ENCODE measurements around the gene CMSS1.
"Not testable (repeated sequence)": the region's sequence is repeated elsewhere in the genome, so short reads cannot be mapped to it uniquely, and the experiment has no call there.

Gene CMSS1

DNA sequence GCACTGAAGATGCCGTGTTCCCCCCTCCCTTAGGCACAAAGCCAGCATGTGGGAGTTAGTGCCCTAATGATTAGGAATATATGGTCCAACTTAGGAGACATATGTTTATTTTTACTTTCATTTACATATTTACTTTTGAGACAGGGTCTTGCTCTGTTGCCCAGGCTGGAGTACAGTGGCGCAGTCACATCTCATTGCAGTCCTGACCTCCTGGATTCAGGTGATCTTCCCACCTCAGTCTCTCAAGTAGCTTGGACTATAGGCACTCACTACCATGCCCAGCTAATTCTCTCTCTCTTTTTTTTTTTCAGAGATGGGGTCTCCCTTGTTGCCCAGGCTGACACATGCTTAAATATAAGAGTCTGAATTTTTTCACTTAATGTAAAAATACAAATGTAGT is 391.5 kb downstream of the CMSS1 start:
- no peak for DNase-seq

DNA sequence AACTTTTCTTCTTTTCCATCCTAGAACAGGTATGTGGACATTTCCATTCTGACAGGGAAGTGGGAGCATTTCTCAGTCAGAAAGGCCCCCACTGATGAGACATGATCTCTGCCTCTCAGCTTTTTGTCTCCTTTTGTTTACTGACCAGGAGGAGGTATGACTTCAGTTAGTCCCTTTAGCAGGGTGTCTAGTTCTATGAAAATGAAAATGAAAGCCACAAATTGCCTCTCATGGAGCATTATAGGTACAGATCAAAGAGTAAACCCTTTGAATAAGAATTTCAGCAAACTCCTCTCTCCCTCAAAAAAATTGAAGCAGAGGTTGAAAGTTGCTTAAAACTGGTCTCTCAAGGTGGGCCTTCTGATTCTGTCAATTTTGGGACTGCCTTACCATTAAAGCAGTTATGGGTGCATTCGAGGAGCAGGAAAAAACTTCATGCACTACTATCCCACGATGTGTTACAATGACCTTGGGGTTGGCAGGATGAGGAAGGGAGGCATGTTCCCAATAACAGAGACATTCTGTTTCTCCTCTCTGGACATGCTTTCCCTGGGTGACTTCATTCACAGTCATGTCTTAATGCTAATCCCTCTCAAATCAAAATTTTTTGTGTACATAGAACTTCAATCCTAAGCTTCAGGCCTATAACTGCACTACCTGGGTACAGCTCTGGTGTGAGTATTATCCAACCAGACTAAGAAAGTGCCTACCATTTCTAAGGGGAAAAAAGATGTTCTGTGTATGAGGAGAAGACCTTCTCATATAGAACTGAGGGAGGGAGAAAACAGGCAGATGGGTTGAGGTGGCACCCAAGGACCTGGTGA is 392.5 kb downstream of the CMSS1 start:
- no peak for DNase-seq

DNA sequence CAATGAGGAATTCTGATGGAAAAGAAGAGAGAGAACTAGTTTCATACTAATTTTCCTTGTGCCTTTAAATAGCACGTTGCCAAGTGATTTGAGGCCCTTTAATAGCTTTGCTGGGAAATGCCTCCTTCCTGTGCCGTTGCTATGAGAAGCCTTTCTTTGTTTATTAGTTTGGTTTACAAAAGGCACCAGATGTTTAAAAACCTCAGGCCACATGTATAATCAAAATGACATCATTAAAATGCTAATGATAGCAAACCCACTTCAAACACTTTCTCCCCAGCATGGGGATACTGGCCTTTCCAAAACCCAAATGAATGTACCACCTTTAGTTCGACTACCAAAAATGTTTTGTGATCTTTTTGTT is 393.1 kb downstream of the CMSS1 start:
- no peak for DNase-seq

DNA sequence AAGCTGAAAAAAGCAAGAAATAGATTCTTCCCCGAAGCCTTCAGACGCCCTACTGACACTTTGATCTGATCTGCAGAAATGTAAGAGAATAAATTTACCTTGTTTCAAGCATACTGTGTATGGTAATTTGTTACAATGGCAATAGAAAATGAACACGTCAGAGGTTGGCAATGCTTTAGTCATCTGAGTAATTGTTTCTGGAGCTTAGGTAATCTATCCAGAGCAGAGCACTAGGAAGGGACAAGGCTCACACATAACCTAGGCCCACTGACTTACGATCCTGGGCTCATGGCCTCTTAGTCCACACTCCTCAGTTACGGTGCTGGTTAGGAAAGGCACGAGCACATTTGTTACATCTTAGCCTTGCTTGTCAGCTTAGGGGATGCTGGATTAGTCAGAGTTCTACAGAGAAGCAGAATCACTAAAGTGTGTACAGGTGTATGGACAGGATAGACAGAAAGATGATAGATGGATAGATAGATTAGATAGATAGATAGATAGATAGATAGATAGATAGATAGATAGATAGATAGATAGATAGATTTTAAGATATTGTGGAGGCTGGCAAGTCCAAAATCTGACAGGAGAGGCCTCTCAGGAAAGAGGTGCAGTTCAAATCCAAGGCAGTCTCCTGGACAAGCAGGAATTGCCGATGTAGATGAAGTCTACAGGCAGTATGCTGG is 396.4 kb downstream of the CMSS1 start:
- no peak for DNase-seq

DNA sequence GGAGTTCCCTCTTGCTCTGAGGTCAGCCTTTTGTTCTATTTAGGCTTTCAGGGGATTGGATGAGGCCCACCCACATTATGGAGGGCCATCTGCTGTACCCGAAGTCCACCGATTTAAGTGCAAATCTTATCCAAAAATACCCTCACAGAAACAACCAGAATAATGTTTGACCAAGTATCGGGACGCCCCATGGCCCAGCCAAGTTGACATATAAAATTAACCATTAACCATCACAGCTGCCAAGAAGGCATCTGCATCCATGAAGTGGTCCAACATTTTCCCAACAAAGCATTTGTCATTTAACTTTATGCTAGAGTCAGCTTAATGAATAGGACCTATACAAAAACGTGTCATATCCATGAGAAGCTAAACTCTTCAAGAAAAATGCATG is 396.9 kb downstream of the CMSS1 start:
- no peak for DNase-seq

DNA sequence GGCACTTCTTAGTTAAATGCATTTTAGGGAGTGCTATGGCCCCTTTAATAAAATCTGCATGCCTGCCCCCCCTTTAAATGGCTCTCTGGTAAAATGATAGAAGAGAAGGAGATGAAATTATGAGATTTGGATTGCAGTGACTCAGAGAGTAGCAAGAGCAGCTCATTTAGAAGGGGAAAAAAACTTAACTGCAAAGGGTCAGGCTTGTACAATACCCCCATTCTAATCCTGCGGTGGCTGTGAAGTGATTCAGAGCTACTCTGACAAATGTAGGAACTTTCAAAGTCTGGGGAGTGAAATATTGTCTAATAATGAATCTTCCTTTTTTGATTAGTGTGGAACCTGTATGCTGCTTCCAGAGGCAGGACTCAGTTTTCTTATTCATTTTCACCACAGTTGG is 399.1 kb downstream of the CMSS1 start:
- no peak for DNase-seq

DNA sequence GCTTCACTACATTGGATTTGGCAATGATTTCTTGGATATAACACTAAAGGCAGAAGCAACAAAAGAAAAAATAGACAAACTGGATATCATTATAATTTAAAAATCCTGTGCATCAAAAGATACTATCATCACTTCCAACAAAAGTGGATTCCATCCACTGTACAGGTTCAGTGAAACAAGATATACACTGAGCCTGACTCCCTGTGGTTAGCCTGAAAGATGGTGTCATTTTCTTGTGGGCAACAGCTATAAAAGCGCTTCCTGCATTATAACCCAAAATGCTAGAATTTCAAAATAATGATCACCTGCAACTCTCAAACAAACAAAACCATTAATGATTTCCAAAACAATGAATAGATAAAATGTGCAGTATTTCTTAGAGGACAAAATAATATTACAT is 403.5 kb downstream of the CMSS1 start:
- no peak for DNase-seq

DNA sequence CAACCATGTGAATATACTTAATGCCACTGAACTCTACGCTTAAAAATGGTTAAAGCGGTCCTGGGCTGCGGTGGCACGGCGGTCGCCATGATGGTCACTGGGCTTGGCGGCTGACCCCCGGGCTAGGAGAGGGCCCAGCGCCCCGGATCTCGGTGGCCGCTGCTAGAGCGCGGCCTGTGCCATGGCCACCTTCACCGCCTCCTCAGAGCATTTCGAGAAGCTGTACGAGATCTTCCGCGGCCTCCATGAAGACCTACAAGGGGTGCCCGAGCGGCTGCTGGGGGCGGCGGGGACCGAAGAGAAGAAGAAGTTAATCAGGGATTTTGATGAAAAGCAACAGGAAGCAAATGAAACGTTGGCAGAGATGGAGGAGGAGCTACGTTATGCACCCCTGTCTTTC is 407.5 kb downstream of the CMSS1 start:
- no peak for DNase-seq

DNA sequence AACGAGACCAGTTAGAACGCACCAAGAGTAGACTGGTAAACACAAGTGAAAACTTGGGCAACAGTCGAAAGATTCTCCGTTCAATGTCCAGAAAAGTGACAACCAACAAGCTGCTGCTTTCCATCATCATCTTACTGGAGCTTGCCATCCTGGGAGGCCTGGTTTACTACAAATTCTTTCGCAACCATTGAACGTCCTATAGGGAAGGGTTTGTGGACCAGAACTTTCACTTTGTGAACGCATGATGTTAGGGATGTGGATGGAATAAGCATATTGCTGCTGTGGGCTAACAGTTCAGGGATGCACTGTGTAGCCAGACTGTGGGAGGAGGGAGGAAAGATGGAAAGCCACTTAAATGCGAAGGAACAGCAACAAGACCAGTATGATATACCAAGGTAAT is 408.2 kb downstream of the CMSS1 start:
- no peak for DNase-seq

DNA sequence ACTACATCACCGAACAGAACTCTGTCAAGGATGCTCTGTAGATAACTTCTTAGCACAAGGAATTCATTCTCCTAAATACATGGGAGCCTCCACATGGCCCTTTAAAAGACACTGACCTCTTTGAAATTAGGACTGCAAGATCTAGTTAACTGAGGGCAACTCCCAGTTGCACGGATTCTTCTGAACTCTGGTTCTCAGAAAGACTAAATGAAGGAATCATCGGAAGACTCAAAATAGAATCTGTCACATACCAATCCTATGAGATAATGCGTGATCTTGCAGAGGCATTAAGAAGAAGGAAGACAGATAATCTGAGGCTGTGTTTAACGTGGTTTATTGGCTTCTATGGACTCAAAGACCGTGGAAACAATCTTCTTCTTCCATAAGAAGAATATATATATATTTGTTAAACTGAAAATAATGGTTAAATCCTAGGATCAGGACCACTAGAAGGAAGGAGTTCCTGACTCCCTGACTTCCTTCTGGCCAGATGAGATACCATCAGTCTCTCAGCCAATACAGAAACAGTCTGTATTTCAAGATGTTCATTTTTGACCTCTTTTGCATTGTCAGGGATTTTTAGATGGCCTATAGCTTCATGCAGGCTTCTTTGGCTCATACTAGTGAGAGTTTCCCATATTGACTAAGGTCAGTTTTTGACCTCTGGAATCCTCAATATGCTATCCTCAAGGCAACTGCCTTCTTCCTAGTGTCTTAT is 409.2 kb downstream of the CMSS1 start:
- no peak for DNase-seq

DNA sequence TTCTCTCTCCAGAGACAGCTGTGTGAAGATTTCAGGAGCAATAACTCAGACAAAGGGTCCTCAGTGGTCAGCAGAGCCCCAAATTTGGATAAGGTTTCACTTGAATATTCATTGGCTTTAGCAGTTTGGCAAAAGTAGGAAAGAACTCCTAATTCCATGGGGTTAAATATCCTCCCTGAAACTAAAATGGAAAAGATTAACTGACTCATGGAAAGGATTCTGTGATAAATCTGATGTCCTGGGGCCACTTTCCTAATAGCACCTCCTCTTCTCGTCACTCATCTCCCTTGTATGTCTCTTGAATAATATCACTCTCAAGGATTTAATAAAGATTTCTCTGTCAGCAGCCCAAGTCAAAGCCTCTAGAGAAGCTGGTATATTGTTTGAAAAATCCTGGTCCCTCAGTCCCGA is 409.9 kb downstream of the CMSS1 start:
- no peak for DNase-seq

DNA sequence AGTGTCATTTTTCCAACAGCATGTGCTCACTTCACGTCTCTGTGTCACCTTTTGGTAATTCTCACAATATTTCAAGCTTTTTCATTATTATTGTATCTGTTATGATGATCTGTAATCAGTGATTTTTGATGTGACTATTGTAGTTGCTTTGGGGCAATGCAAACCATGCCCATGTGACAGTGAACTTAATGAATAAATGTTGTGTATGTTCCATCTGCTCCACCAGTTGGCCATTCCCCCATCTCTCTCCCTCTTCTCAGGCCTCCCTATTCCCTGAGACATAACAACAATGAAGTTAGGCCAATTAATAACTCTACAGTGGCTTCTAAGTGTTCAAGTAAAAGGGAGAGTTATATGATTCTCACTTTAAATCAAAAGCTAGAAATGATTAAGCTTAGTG is 410.6 kb downstream of the CMSS1 start:
- no peak for DNase-seq

DNA sequence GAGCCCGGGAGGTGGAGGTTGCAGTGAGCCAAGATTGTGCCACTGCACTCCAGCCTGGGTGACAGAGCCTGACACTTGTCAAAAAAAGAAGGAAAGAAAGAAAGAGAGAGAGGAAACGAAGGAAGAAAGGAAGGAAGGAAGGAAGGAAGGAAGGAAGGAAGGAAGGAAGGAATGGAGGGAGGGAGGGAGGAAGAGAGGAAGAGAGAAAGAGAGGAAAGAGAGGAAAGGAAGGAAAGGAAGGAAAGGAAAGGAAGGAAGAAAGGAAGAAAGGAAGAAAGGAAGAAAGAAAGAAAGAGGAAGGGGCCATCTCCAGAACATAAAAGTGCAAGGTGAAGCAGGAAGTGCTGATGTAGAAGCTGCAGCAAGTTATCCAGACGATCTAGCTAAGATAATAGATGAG is 411.5 kb downstream of the CMSS1 start:
- not testable (repeated sequence) for DNase-seq

DNA sequence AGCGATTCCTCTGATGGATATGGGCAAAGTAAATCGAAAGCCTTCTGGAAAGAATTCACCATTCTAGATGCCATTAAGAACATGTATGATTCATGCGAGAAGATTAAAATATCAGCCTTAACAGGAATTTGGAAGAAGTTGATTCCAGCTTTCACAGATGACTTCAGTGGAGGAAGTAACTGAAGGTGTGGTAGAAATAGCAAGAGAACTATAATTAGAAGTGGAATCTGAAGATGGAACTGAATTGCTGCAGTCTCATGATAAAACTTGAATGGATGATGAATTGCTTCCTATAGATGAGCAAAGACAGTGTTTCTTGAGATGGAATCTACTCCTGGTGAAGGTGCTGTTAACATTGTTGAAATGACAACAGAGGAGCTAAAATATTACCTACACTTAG is 413.0 kb downstream of the CMSS1 start:
- DNase-seq = no peak

Measured in NCI-H526 treated with DMSO at 0.1 percent for 48 hours (cell line).